Choroid plexus epithelial cell (primary cell): Measurements from ENCODE around the gene ENTPD1.

Source experiments
- DNase-seq: peaks from one replicate; pipeline ENCODE4 v3.0.0-alpha.2; 2010; ENCODE audit warnings: low read depth
- H3K4me3 ChIP-seq: 2 replicates; pipeline ENCODE4 v1.5.1; 2011; ENCODE audit warnings: low read depth, mild to moderate bottlenecking, control low read depth, low read length, moderate library complexity
- CTCF ChIP-seq: conservative IDR thresholded peaks from 2 replicates; pipeline ENCODE4 v1.5.1; 2011; ENCODE audit warnings: low read depth, mild to moderate bottlenecking, control low read depth, inconsistent platforms, low read length, moderate library complexity

The ENTPD1 gene

DNA sequence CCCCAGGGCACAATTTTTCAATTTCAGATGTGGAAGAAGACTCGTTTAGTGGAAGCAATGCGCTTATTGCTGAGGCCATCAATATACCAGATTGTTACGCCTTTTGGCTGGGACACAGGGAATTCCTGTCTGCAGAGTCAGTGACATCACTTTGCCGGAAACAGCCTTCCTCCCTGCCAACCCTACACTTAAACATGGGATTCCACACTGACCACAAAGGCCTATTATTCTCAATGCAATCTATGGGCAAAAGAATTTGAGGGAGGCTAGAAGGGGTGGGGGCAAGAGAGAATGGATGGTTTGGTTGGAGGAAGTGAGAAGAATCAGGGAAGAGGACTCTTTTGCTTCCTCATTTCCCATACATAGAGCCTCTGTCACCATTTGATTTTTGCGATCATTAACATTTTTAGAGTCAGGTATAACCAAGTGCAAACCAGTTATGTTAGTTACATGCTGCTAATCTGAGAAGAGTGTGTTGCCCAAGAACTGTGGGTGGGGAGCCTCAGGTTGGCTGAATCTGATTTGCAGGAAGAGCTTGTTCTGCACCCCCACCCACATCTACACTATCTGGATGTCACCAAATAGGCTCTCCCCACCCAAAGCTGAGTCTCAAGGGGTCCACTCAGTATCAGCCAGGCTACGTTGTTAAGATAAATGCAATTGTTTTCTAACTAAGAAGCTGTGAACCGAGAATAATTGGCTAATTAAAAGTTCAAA is 58.2 kb downstream of the ENTPD1 start:
- peak; percentile 92 for DNase-seq
- no peak for TF ChIP-seq CTCF
- H3K4me3 ChIP-seq: no peak overlapping the region

- no peak for DNase-seq
These were observed 59.2 kb downstream of the ENTPD1 start for GRCh38 chr10:95815133-95815532.

GRCh38 chr10:95815701-95816240 is 59.8 kb downstream of the ENTPD1 start:
- DNase-seq: peak; percentile 33
- H3K4me3 ChIP-seq: no peak overlapping the region
- no peak for TF ChIP-seq CTCF

More at GRCh38 chr10:95815133-95815532, 59.2 kb downstream of the ENTPD1 start:
- no peak overlapping the region for H3K4me3 ChIP-seq
- no peak for TF ChIP-seq CTCF

- no peak for TF ChIP-seq CTCF
- H3K4me3 ChIP-seq: no peak overlapping the region
- no peak for DNase-seq
These were observed 62.0 kb downstream of the ENTPD1 start for GRCh38 chr10:95818010-95818409.

DNA sequence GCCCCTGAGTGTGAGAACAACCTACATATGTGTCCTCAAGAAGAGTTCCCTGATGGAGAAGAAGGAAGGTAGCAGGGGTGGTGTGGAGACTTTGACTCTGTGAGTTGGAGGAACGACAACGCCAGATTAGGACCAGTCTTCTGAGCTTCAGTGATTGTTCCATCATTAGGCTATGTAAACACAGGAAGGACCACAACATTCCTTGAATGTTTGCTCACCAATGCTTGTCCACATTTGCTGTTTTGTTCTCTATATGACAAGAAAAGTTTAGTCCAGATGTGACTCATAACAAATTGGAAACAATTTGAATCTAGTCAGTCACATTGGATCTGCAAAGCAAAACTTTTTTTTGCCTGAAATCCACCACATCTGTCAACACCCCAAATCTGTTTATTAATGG is 62.7 kb downstream of the ENTPD1 start:
- no peak overlapping the region for H3K4me3 ChIP-seq
- TF ChIP-seq CTCF: no peak
- peak; percentile 90 for DNase-seq

GRCh38 chr10:95819620-95820329 is 63.8 kb downstream of the ENTPD1 start:
- H3K4me3 ChIP-seq: no peak overlapping the region
- DNase-seq: peak; percentile 38
- TF ChIP-seq CTCF: no peak

DNA sequence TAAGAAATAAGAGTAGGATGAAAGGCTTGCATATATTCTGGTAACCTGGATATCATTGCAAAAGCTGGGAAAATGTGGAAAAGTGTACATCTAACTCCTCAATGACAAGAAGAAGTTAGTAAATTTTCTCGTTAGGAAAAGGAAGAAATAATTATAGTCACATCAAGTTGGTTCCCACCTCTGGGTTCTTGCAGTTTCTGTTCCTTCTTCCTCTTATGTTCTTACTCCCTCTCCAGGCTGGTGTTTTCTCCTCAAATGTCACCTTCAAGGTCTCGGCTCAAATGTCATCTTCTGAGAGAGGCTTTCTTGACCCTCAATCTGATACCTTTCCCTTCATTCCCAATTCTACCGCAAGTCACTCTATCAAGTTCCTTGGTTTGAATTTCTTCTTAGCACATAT is 64.4 kb downstream of the ENTPD1 start:
- TF ChIP-seq CTCF: no peak
- no peak for DNase-seq
- no peak overlapping the region for H3K4me3 ChIP-seq
